Aorta (tissue), 5 donors: Measurements from ENCODE around the gene WWC1. TPM values are rescaled to one million over a fixed set of nuclear protein-coding genes. Genes with fewer than 3 reads are reported as not detected.
A peak's percentile ranks its signal among the peaks of the same experiment; 100 is the strongest.

ENCODE experiments used
- ATAC-seq: fragments of 200-7000 bp; cut with Tn5 transposase; one replicate; pipeline ENCODE4 v1.9.1; 2022; ENCODE audit warnings: moderate library complexity; ENCODE audit not compliant: low FRiP score
- DNase-seq, 2 donors: peaks; one replicate each; pipeline ENCODE4 v3.0.0-alpha.2; 2020
- H3K27ac ChIP-seq, 2 donors: one replicate each; pipeline ENCODE4 v1.5.1; 2013; ENCODE audit warnings: low read length in 2 of 2, mild to moderate bottlenecking in 2 of 2, moderate library complexity in 2 of 2, control low read depth in 1 of 2, inconsistent platforms in 1 of 2, low read depth in 1 of 2
- H3K27me3 ChIP-seq, 2 donors: one replicate each; pipeline ENCODE4 v1.6.1; 2013; ENCODE audit warnings: control low read depth in 1 of 2, low read length in 1 of 2, mild to moderate bottlenecking in 1 of 2, moderate library complexity in 1 of 2; ENCODE audit not compliant: insufficient read depth in 2 of 2, control insufficient read depth in 1 of 2
- H3K36me3 ChIP-seq, 2 donors: one replicate each; pipeline ENCODE4 v1.6.1; 2013; ENCODE audit warnings: control low read depth in 1 of 2, low read length in 1 of 2, mild to moderate bottlenecking in 1 of 2; ENCODE audit not compliant: insufficient read depth in 2 of 2, control insufficient read depth in 1 of 2
- H3K4me1 ChIP-seq, 2 donors: one replicate each; pipeline ENCODE4 v1.6.1; 2013; ENCODE audit warnings: low read length in 2 of 2, control low read depth in 1 of 2, mild to moderate bottlenecking in 1 of 2, moderate library complexity in 1 of 2; ENCODE audit not compliant: insufficient read depth in 2 of 2, control insufficient read depth in 1 of 2
- H3K4me3 ChIP-seq, 2 donors: one replicate each; pipeline ENCODE4 v1.5.1; 2013; ENCODE audit warnings: low read length in 2 of 2, control low read depth in 1 of 2, mild to moderate bottlenecking in 1 of 2
- H3K9me3 ChIP-seq: one replicate; pipeline ENCODE4 v1.6.1; 2013; ENCODE audit warnings: mild to moderate bottlenecking, low read length; ENCODE audit not compliant: control insufficient read depth
- WGBS, 2 donors: extraction: QIAGEN DNeasy Blood & Tissue Kit; methylation state at CpG; one replicate each; pipeline ENCODE4 v1.1.7; 2013; 5-methylcytosine and 5-hydroxymethylcytosine counted together
- intact Hi-C, 2 donors: fragments of 100-400 bp; cut with DNase I; formaldehyde crosslinking; loops; one replicate each; pipeline versions ENCODE4 v1.14.2 to v1.15.0; 2022
- polyA plus RNA-seq, 2 donors: library from polyadenylated mRNA; stranded (reverse); fragments of 200-250 nt; gene quantifications; one replicate each; pipeline ENCODE4 v1.2.3, GENCODE V29; 2013
- total RNA-seq, 2 donors: library from RNA; stranded (reverse); fragmentation: NEBNext Ultra II Directional; extraction: Animal tissue kit (Norgen Biotek cat#: 25700); gene quantifications; one replicate each; pipeline ENCODE4 v1.2.1, GENCODE V29; 2021
- donor health status: healthy with polysubstance abuse.
- donor health status: Bipolar disorder and iron deficiency.
- donor health status: DM: no; HTN: no; CAD: no.
- donor health status: DM: no; HTN: no; CAD: no.
- donor health status: DM: yes; HTN: yes; CAD: no.

The WWC1 gene
- total and polyA plus RNA-seq, 4 donors: 0.36 to 9.1 (median 0.42) TPM

GRCh38 chr5:168291964-168292785 lies 730 bp downstream of the WWC1 start:
- Histone ChIP-seq H3K4me3 (peak overlapping the region in 1 of 2 donors; percentile 29), H3K36me3 (no peaks in the 10 kb centered on the region), H3K9me3 (no peaks in the 10 kb centered on the region), H3K4me1 (no peaks in the 10 kb centered on the region), H3K27me3 (no peaks in the 10 kb centered on the region), H3K27ac (no peak overlapping the region)
- peak; percentile 24 for ATAC-seq
- WGBS, 2 donors: 4% methylated on average over 31 to 64 of the region's 64 CpGs
- no peak for DNase-seq
- intact Hi-C loops: no loop called here

- Histone ChIP-seq H3K36me3 (no peaks in the 10 kb centered on the region), H3K9me3 (no peaks in the 10 kb centered on the region), H3K27me3 (no peaks in the 10 kb centered on the region), H3K4me3 (no peak overlapping the region), H3K27ac (no peak overlapping the region), H3K4me1 (no peaks in the 10 kb centered on the region)
- 67 to 68% methylated on average over 18 of the region's 18 CpGs for WGBS, 2 donors
- no peak for DNase-seq
- no peak for ATAC-seq
- intact Hi-C loops: no loop called here
Measured at GRCh38 chr5:168292786-168293696, 1.6 kb downstream of the WWC1 start.

- ATAC-seq: no peak
Measured at GRCh38 chr5:168295574-168296201, 4.2 kb downstream of the WWC1 start.

GRCh38 chr5:168296682-168297081 lies 5.2 kb downstream of the WWC1 start:
- H3K27me3 ChIP-seq: no peaks in the 10 kb centered on the region
- no peak overlapping the region for H3K27ac ChIP-seq
- no peaks in the 10 kb centered on the region for H3K4me1 ChIP-seq
- intact Hi-C loops: no loop called here
- WGBS, 2 donors: 97 to 100% methylated on average over 2 of the region's 2 CpGs
- ATAC-seq (no peak), DNase-seq (no peak)
- H3K9me3 ChIP-seq: no peaks in the 10 kb centered on the region
- no peak overlapping the region for H3K4me3 ChIP-seq
- H3K36me3 ChIP-seq: no peaks in the 10 kb centered on the region

More at GRCh38 chr5:168295574-168296201, 4.2 kb downstream of the WWC1 start:
- Histone ChIP-seq H3K4me3 (no peak overlapping the region), H3K36me3 (no peaks in the 10 kb centered on the region), H3K9me3 (no peaks in the 10 kb centered on the region), H3K4me1 (no peaks in the 10 kb centered on the region), H3K27me3 (no peaks in the 10 kb centered on the region), H3K27ac (no peak overlapping the region)
- 59 to 61% methylated on average over 12 of the region's 12 CpGs for WGBS, 2 donors
- intact Hi-C loops: no loop called here
- no peak for DNase-seq

GRCh38 chr5:168298949-168299348 lies 7.5 kb downstream of the WWC1 start:
- DNase-seq: no peak
- H3K36me3 ChIP-seq: no peaks in the 10 kb centered on the region

GRCh38 chr5:168299372-168299771 lies 7.9 kb downstream of the WWC1 start:
- no peaks in the 10 kb centered on the region for H3K27me3 ChIP-seq
- H3K4me1 ChIP-seq: no peaks in the 10 kb centered on the region
- no peak overlapping the region for H3K4me3 ChIP-seq
- H3K36me3 ChIP-seq: no peaks in the 10 kb centered on the region
- DNase-seq: no peak
- H3K27ac ChIP-seq: no peak overlapping the region
- intact Hi-C loops: no loop called here
- ATAC-seq: no peak
- H3K9me3 ChIP-seq: no peaks in the 10 kb centered on the region
- WGBS, 2 donors: 76 to 79% methylated on average over 7 of the region's 7 CpGs

More at GRCh38 chr5:168298949-168299348, 7.5 kb downstream of the WWC1 start:
- no peaks in the 10 kb centered on the region for H3K27me3 ChIP-seq
- H3K9me3 ChIP-seq: no peaks in the 10 kb centered on the region
- no peak for ATAC-seq
- intact Hi-C loops: no loop called here
- no peak overlapping the region for H3K27ac ChIP-seq
- H3K4me3 ChIP-seq: no peak overlapping the region
- 96 to 98% methylated on average over 7 of the region's 7 CpGs for WGBS, 2 donors
- H3K4me1 ChIP-seq: no peaks in the 10 kb centered on the region

- no peaks in the 10 kb centered on the region for H3K9me3 ChIP-seq
- intact Hi-C loops: no loop called here
- H3K4me1 ChIP-seq: no peaks in the 10 kb centered on the region
- 68 to 71% methylated on average over 11 of the region's 11 CpGs for WGBS, 2 donors
- H3K27me3 ChIP-seq: no peaks in the 10 kb centered on the region
- ATAC-seq: no peak
- no peak overlapping the region for H3K27ac ChIP-seq
- no peaks in the 10 kb centered on the region for H3K36me3 ChIP-seq
- no peak overlapping the region for H3K4me3 ChIP-seq
- DNase-seq: no peak
Measured at GRCh38 chr5:168300326-168301182, 9.1 kb downstream of the WWC1 start.
